OCI-LY3 (cell line): Measurements from ENCODE around the gene COG5.

Experiments
- H2AFZ ChIP-seq: fragments of 200-600, 300-600 bp; shearing (Covaris generic); 2 replicates; pipeline ENCODE4 v1.6.0; 2014; ENCODE audit warnings: antibody characterized with exemption, low read depth, low read length
- H3K27ac ChIP-seq: fragments of 200-600, 300-600 bp; sonication (generic); 2 replicates; pipeline ENCODE4 v1.5.1; 2014; ENCODE audit warnings: mild to moderate bottlenecking, low read length, moderate library complexity, mixed read lengths
- H3K27me3 ChIP-seq: fragments of 200-600, 300-600 bp; sonication (generic); 2 replicates; pipeline ENCODE4 v1.6.1; 2014; ENCODE audit warnings: low read depth, low read length, mixed read lengths
- H3K36me3 ChIP-seq: fragments of 200-600, 300-600 bp; sonication (generic); replicated peaks from 2 replicates; pipeline ENCODE3; 2014; ENCODE audit warnings: low read depth, low read length, mixed read lengths
- H3K4me1 ChIP-seq: fragments of 300-600, 200-600 bp; sonication (generic); 2 replicates; pipeline ENCODE4 v1.6.1; 2014; ENCODE audit warnings: low read length, mixed read lengths
- H3K4me2 ChIP-seq: fragments of 200-600, 300-600 bp; sonication (generic); 2 replicates; pipeline ENCODE4 v1.6.1; 2014; ENCODE audit warnings: low read length, mixed read lengths
- H3K4me3 ChIP-seq: fragments of 300-600, 200-600 bp; sonication (generic); 2 replicates; pipeline ENCODE4 v1.5.1; 2014; ENCODE audit warnings: antibody characterized with exemption, mild to moderate bottlenecking, low read length, moderate library complexity
- H3K79me2 ChIP-seq: fragments of 300-600, 200-600 bp; shearing (Covaris generic); 2 replicates; pipeline ENCODE4 v1.6.1; 2014; ENCODE audit warnings: mild to moderate bottlenecking, low read length, mixed read lengths
- H3K9ac ChIP-seq: fragments of 300-600, 200-600 bp; shearing (Covaris generic); 2 replicates; pipeline ENCODE4 v1.6.0; 2014; ENCODE audit warnings: mild to moderate bottlenecking, low read length, moderate library complexity
- H3K9me3 ChIP-seq: fragments of 200-600, 300-600 bp; shearing (Covaris generic); 2 replicates; pipeline ENCODE4 v1.6.1; 2014; ENCODE audit warnings: low read length, mixed read lengths; ENCODE audit not compliant: insufficient read depth
- H4K20me1 ChIP-seq: fragments of 200-600, 300-600 bp; sonication (generic); 2 replicates; pipeline ENCODE4 v1.6.1; 2016; ENCODE audit warnings: low read length, mixed read lengths; ENCODE audit not compliant: insufficient read depth
- CTCF ChIP-seq: fragments of 200-600, 300-600 bp; sonication (generic); IDR thresholded peaks from 2 replicates; pipeline ENCODE4 v1.5.1; 2014; ENCODE audit warnings: antibody characterized with exemption, low read length, low read depth
- EZH2phosphoT487 ChIP-seq: fragments of 200-600 bp; shearing (Covaris generic); IDR thresholded peaks from 2 replicates; pipeline ENCODE4 v1.6.1; 2018; ENCODE audit warnings: antibody characterized with exemption, mixed run types, low read depth

Gene COG5

GRCh38 chr7:107494315-107494751 is 69.4 kb downstream of the COG5 start:
- Histone ChIP-seq H3K79me2 (no peaks in the 10 kb centered on the region), H3K4me2 (no peak overlapping the region)

GRCh38 chr7:107492875-107493274 is 70.8 kb downstream of the COG5 start:
- Histone ChIP-seq H3K9me3 (no peaks in the 10 kb centered on the region), H3K9ac (no peak overlapping the region), H3K36me3 (no peaks in the 10 kb centered on the region), H3K27me3 (no peaks in the 10 kb centered on the region), H3K27ac (no peak overlapping the region), H3K4me1 (no peaks in the 10 kb centered on the region), H3K79me2 (no peaks in the 10 kb centered on the region), H2AFZ (no peak overlapping the region), H3K4me2 (no peak overlapping the region), H3K4me3 (no peak overlapping the region), H4K20me1 (no peaks in the 10 kb centered on the region)
- TF ChIP-seq EZH2phosphoT487 (no peak), CTCF (no peak)

More at GRCh38 chr7:107494315-107494751, 69.4 kb downstream of the COG5 start:
- Histone ChIP-seq H3K27ac (no peak overlapping the region), H4K20me1 (no peaks in the 10 kb centered on the region), H3K4me3 (no peak overlapping the region), H2AFZ (no peak overlapping the region), H3K9me3 (no peaks in the 10 kb centered on the region), H3K27me3 (no peaks in the 10 kb centered on the region), H3K36me3 (no peaks in the 10 kb centered on the region), H3K9ac (no peak overlapping the region), H3K4me1 (no peaks in the 10 kb centered on the region)
- no peak for TF ChIP-seq CTCF
- TF ChIP-seq EZH2phosphoT487 = no peak

GRCh38 chr7:107486041-107486440 is 77.7 kb downstream of the COG5 start:
- no peak overlapping the region for H2AFZ ChIP-seq
- H3K4me3 ChIP-seq = no peak overlapping the region
- H3K9me3 ChIP-seq = no peaks in the 10 kb centered on the region
- no peaks in the 10 kb centered on the region for H4K20me1 ChIP-seq
- H3K9ac ChIP-seq = no peak overlapping the region
- peaks cover 5% of the 10 kb centered on the region; the same call in 1 of the 2 replicates for H3K4me1 ChIP-seq
- no peaks in the 10 kb centered on the region for H3K36me3 ChIP-seq
- TF ChIP-seq CTCF (no peak), EZH2phosphoT487 (no peak)
- no peak overlapping the region for H3K27ac ChIP-seq
- no peaks in the 10 kb centered on the region for H3K79me2 ChIP-seq
- no peaks in the 10 kb centered on the region for H3K27me3 ChIP-seq
- H3K4me2 ChIP-seq = no peak overlapping the region; the same call in 1 of the 2 replicates

GRCh38 chr7:107482571-107482970 is 81.1 kb downstream of the COG5 start:
- no peak overlapping the region for H3K4me3 ChIP-seq
- TF ChIP-seq EZH2phosphoT487 (no peak), CTCF (no peak)
- no peak overlapping the region for H3K27ac ChIP-seq
- H3K9me3 ChIP-seq = no peaks in the 10 kb centered on the region
- H3K79me2 ChIP-seq = no peaks in the 10 kb centered on the region
- H3K36me3 ChIP-seq = no peaks in the 10 kb centered on the region
- H3K9ac ChIP-seq = no peak overlapping the region
- peaks cover 5% of the 10 kb centered on the region; the same call in 1 of the 2 replicates for H3K4me1 ChIP-seq
- no peak overlapping the region for H3K4me2 ChIP-seq
- H3K27me3 ChIP-seq = no peaks in the 10 kb centered on the region
- H4K20me1 ChIP-seq = no peaks in the 10 kb centered on the region
- H2AFZ ChIP-seq = no peak overlapping the region
